GM12865 (cell line): Measurements from ENCODE around the gene SLF1.

Experiments used
- DNase-seq: peaks from one replicate; pipeline ENCODE4 v3.0.0; 2010; ENCODE audit warnings: low read depth
- H3K4me3 ChIP-seq: 2 replicates; pipeline ENCODE4 v1.5.1; 2011; ENCODE audit warnings: mild to moderate bottlenecking, low read depth, low read length, control low read depth
- CTCF ChIP-seq: IDR thresholded peaks from 2 replicates; pipeline ENCODE4 v1.5.1; 2011; ENCODE audit warnings: low read length, control low read depth, low read depth, inconsistent platforms; ENCODE audit not compliant: insufficient read depth; ENCODE audit errors: missing control alignments

Gene SLF1

DNA sequence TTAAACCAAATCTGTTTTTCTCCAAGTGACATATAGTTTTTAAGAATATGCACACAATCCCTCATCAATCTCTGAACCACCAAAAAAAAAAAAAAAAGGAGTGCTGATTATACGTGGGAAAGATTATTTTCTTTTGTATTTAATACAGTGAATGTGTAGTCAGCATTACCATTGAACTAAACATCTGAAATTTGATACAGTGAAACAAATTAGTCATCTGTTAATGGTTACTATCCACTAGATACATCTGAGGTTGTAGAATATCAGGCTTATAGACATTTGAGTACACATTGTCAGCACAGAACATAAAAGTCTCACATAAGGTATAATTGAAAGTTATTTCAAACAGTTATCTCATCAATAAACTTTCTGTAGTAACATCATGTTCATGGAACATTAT is 87.0 kb downstream of the SLF1 start:
- no peak for DNase-seq
- TF ChIP-seq CTCF: no peak
- H3K4me3 ChIP-seq: no peak overlapping the region

GRCh38 chr5:94707359-94707758 is 88.9 kb downstream of the SLF1 start:
- no peak overlapping the region for H3K4me3 ChIP-seq
- no peak for TF ChIP-seq CTCF
- DNase-seq: peak; percentile 1

DNA sequence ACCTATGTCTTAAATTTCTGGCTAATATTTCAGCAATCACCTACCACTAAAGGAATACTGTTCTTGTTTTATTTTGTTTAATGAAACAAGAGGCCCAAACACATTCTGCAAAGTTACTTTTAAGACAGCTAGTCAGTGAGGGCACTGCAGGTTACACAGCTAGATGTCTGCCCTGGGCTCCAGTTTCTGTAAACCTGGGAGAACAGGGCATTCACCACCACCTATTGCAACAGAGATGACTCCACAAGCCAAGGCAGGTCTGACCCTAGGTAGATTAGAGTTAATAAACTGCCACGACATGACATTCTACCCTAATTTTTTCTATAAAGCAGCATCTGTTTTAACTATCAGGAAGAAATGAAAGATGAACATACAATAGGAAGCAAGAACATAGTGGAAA is 90.8 kb downstream of the SLF1 start:
- no peak for DNase-seq
- no peak overlapping the region for H3K4me3 ChIP-seq
- no peak for TF ChIP-seq CTCF

GRCh38 chr5:94711785-94712184 is 93.3 kb downstream of the SLF1 start:
- no peak overlapping the region for H3K4me3 ChIP-seq
- DNase-seq: no peak
- TF ChIP-seq CTCF: no peak

DNA sequence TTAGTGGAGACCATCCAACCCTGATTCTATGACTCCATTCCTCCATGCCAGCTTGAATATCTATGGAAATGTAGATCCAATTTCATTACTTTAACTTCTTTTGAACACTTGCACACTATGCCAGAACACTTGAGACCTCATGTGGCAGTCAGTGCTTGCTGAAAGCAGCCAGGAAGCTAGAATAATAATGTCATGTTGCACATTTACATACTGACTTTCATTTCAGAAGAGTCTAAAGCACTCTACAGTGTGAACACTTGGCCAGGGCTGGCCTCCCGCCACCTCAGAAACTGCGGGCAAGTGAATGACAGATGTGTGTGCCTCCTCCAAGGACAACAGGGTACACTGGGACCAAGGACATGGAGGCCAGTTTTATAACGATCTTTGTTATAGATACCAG is 97.3 kb downstream of the SLF1 start:
- no peak for TF ChIP-seq CTCF
- H3K4me3 ChIP-seq: no peak overlapping the region
- peak; percentile 2 for DNase-seq

DNA sequence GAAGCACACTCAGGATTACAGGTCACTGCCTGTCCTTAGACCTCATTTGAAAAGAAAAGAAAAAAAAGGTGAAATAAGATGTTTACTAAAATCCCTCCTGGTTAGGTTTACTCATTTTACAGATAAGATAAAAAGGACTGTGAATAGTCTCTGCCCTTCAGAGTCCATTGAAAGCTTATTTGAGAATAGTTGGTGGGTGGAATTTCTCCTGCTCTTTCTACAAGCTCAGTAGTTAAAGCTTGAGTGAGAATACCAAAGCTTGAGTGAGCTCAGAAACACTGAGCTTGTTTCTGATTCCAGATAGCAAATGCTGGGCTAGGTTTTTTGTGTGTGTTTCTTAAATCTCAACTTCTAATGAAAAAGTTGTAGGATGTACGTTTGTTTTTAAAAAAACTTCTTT is 106.7 kb downstream of the SLF1 start:
- TF ChIP-seq CTCF: no peak
- no peak for DNase-seq
- H3K4me3 ChIP-seq: no peak overlapping the region

- TF ChIP-seq CTCF: no peak
- no peak for DNase-seq
- H3K4me3 ChIP-seq: no peak overlapping the region
Measured at GRCh38 chr5:94731471-94731870, 113.0 kb downstream of the SLF1 start.
